Activated T-cell treated with anti-CD3 and anti-CD28 coated beads, Interleukin-2, amount 50 U/mL, for 1 hour (primary cell): Measurements from ENCODE around the gene MAML1.

Experiments used
- DNase-seq: peaks from one replicate; pipeline ENCODE4 v3.0.0-alpha.2; 2020

MAML1 gene

DNA sequence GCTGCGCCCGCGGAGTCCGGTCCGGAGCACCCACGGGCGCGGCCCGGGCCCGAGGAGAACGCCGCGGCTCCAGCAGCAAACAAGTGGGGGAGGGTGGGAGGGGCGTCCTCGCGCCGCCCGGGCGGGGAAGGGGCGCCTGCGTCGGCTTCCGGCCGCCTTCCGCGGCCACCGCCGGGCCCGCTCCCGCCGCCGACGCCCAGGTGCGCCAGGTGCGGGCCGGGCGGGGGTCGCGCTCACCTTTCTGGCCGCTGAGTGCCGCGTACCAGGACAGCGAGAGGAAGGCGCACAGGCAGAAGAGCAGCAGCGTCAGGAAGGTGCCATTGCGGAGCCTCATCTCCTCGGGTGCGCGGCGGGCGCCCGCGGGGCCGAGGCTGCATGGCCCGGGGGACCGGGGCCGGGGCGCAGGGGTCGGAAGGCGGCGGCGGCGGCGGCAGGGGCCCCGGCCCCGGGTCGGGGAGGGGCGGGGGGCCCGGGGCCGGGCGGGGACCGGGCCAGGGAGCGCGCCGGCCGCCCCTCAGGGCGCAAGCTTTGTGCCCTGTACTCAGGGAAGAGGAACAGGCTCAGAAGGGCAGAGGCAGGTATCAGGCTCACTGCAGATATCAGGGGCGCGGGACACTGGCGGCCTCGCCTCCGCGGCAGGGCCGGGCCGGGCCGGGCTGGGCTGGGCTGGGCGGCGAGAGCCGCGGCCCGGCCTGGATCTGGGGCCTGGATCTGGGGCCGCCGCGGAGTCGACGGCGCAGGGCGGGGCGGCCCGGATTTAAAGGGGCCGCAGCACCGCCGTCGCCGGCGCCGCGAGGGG lies 73.8 kb downstream of the MAML1 start, which contains the start of gene MGAT4B:
MGAT4B (minus strand) TSS at position 617 of the 799 bp plus-strand sequence; CDS start at position 334, 283 bp downstream.
- DNase-seq, result peak; percentile 71

DNA sequence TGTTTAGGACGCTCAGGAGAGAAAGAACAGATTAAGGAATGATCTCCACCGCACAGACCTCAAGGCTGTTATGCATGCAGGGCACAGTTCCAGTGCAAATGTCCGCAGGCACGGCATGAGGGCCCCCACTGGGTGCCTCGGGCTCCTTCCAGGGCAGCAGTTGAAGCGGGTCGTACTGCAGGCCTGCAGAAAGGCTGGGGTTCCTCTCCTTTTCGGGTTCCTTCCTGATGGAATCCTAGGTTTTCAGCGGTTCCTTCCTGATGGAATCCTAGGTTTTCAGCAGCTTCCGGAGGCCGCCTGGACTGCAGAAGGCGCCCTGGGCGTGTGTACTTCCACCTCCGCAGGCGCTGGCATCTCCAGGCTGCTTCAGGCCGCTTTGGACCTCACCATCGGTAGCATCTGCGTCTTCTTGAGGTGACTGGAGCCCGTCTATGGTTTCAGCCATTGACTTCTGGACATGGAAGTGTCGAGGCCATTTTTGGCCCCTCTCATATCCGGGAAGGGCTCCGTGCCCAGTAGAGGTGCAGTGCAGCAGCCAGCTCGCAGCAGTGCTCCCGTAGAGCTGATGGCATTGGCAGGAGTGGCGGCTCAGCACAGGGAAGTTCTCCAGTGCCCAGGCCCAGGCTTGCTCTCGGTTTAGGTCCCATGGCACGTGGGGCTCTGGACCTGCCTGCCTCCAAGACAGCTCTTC lies 79.7 kb downstream of the MAML1 start:
- no peak for DNase-seq

DNA sequence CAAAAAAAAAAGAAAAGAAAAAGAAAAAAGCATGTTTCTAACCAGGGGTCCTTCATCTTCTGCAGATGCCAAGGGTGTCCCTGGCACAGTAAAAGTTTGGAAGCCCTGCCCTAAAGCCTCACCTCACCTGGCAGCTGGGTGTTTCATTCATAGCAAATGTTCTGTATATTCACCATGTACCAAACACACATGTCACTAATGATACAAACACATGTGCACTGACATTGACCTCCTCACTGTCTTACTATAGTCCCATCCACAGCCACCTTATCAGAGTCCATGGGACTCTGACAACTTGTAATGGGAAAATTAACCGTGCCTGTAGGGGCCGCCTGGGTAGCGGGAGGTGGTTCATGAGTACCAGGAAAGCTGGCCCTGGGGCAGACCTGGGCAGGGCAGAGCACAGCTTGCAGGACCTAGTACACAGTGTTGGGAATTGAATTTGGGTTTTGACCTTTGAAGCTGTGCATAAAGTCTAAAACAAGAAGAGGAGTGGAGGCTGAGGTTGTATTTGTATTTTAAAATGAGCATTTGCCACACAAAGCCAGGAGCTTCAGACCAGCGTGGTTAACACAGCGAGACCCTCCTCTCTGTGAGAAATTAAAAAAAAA lies 80.5 kb downstream of the MAML1 start:
- DNase-seq, result no peak

DNA sequence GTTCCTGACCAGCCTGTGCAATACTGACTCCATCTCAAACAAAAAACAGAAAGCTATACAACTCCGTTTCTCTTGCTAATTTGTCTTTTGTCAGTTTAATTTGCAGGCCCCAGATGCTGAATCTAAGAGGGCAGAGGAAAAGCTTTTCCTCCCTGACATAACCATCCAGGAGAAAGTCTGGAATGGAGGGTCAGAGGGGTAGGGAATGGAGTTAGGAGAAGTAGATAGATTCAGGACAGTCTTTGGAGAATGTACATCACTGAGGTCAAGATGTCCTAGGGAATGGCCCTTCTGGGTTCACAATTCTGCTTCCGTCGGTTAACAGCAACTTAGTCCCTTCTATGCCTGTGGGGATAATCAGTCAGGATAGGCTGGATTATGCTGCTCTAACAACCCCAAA lies 81.5 kb downstream of the MAML1 start:
- DNase-seq, result no peak

DNA sequence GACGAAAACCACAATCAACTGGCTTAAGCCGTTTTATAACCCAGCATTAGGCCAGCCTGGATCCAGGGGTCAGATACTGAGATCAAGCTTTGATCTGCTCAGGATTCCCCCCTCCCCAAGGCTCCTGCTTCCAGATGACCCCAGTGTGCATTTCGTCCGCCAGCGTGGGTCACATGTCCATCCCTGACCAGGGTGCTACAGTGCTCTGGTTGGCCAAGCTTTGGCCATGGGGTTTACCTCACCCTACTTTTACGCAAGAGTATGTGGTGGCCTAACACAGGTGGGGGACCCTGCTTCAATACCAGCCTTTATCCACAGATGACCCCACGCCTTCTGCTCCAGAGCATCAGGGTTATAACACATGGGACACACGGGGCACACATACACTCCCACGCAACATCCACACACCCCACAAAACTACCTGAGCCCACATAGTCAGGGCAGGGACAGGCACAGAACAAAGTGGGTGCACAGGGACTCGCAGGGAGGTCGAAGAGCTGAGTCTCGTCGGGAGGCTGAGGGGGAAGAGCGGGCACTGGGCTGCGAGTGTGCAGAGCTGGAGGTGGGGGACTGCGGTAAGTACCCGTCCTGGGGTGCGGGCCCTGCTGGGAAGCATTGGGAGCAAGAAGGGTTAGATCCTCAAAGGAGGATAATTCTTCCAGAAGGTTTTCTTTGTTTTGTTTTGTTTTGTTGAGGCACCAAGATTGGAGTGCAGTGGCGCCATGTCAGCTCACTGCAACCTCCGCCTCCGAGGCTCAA lies 83.0 kb downstream of the MAML1 start:
- no peak for DNase-seq

DNA sequence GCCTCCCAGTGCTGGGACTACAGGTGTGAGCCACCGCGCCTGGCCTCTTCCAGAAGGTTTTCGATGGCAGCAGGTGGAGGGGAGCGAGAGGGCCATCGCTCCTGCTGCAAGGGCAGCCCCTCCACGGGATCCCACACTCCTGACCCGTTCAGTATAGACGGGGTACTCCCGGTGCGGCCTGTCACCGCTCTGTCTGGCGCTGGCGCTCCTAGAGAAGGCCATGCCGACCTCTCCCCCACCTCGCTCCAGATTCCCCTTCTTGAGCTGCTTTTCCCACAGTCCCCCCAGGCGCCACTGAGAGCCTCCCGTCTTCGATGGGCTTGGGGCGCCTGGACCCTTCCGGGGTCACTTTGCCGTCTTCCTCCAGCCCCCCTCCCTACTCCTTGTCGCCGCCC lies 83.8 kb downstream of the MAML1 start:
- no peak for DNase-seq

DNA sequence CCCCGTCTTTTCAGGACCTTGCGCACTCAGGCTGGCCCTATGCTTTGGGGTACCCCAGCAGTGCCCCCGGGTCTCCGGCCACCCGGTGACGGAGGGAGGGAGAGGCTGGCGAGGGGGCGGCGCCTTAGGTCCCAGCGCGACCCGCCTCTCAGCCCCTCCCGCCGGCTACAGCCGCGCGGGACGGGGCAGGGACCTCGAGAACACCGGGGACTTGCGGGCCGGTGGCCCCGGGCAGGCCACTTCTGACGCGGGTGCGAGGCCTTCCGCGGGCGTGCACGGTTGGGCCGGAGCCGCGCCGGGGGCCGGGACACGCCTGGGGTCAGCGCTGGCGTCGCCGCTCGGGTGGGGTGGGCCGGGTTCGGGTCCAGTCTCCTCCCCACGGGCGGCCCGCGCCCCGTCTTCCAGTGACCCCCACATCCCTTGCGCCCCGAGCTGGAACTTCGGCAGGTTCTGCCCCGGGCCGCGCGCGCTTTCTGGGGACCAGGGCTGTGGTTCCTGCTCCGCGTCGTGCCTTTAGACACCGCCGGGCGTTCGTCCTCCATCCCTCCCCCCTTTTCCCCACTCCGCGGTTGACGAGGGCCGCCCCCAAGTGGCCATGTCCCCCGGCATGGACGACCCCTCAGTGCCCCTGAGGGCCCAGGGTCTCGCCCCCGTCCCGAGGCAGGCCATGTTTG lies 84.3 kb downstream of the MAML1 start:
- DNase-seq, result no peak

DNA sequence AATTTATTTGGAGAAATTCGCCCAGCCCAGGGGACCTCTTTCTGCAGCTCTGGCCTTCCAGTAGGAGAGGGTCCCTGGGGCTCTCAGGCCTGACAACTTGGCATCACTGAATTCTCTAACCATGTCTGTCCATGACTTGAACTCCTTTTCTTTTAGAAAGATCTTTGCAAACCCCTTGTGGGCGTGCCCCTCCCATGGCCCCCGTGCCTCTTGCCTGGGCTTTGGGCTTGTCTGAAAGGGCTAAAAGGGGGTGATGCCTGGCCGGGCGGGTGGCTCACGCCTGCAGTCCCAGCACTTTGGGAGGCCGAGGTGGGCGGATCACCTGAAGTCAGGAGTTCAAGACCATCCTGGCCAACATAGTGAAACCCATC lies 84.8 kb downstream of the MAML1 start:
- DNase-seq, result no peak

DNA sequence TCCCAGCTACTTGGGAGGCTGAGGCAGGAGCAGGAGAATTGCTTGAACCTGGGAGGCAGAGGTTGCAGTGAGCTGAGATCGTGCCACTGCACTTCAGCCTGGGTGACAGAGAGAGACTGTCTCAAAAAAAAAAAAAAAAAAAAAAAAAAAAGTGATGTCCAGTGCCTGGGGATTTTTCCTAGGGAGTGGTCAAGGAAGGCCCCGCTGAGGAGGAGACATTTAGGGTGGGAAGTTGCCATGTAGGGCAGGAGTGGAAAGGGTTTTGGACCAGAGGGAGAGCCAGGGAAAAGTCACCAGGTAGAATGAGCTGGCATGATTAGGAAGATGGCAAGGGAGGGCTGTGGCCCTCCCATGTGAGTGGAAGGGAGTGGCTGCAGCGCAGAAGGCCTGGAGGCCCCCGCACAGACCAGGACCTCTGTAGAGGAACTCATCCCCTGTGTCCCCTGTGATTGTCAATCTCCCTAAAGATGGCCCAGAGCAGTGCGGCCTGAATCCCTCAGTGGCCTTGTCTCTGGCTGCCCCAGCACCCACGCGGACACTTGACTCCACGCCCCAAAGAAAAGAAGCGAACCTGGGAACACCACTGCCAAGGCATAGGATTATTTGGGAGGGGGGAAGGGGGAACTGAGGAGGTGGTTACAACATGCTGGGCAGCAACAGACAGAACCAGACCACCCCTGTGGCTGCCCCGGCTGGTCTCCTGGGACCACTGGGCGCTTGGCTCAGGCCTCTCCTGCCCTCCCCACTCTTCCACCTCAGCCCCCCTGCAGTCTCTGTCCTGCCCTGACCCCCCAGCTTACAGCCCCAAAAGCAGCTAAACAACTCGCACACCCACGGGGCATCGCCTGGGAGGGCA lies 85.5 kb downstream of the MAML1 start:
- DNase-seq, result no peak

DNA sequence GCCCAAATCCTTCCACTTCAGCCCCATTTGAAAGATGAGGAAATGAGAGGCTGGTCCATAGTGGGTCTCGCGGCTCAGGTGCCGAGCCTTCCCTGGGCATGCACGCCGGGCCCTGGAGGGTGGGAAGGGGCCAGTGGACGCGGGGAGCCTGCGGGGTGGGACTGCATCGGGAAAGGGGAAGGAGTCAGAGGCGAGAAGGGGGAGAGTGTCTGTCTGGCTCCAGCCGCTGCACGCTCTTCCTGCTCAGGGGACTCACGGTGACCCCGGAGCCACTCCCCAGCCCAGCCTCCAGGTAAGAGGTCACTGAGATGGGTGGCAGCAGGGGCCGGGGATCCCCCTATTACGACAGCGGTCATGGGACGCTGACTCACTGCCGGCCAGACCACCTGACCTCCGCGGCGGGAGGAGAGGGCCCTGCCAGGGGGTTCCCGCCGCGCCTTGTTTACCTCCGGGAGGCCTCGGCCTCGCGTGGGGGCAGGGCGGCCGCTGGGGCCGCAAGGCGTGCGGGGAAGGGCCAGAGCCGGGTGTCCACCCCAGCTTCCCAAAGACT lies 86.2 kb downstream of the MAML1 start:
- DNase-seq, result peak; percentile 81

DNA sequence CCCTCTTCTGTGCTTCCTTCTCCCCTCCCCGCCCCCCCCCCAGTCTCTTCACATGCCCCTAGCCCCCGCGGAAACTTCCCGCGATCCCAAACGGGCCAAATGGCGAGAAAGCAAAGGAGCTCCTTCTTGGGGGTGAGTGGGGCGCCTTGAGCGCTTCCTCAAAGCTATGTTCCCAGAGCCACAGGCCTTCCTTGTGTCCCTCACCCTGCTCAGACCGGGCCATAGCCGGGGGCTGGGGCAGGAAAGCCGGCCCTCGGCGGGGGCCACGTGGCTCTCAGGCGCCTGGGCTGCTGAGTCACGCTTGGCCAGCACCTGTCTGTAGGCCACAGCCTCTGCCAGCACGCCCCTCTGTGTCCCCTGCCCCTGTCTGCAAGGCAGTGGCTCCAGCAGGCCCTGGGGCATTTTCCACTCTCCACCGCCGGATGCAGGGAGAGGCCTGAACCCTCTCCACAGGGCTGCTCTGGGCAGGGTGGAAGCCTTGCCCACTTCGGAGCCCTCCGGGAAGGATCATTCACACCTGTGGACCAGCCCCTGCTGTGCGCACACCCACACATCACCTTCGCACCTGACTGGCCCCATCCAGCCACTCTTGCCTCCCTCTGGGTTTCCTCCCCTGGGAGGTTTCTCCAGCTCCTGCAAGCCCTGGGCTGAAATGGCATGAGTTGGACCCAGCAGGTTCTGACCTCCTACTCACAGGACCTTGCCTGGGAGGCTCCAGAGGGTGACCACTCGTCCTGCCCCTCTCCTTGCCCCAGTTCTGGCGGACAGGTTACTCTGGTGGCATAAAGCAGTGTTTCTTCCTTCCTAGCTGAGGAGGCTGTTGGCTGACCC lies 86.9 kb downstream of the MAML1 start:
- DNase-seq, result peak; percentile 53

DNA sequence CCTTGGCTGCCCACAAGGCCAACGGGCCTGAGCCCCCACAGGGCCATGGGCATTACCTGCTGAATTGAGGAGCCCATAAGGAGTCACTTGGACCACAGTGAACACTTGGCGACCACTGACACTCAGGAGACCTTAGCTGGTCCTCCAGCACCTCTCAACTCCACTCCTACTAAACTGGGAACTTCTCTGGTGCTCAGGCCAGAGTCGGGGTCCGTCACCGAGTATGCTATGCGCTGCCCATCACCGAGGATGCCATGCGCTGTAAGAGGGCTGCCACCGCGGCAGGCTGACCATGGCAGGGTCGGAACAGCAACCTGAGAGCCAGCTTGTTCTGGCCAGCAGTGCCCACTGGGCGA lies 87.5 kb downstream of the MAML1 start:
- DNase-seq, result peak; percentile 49

DNA sequence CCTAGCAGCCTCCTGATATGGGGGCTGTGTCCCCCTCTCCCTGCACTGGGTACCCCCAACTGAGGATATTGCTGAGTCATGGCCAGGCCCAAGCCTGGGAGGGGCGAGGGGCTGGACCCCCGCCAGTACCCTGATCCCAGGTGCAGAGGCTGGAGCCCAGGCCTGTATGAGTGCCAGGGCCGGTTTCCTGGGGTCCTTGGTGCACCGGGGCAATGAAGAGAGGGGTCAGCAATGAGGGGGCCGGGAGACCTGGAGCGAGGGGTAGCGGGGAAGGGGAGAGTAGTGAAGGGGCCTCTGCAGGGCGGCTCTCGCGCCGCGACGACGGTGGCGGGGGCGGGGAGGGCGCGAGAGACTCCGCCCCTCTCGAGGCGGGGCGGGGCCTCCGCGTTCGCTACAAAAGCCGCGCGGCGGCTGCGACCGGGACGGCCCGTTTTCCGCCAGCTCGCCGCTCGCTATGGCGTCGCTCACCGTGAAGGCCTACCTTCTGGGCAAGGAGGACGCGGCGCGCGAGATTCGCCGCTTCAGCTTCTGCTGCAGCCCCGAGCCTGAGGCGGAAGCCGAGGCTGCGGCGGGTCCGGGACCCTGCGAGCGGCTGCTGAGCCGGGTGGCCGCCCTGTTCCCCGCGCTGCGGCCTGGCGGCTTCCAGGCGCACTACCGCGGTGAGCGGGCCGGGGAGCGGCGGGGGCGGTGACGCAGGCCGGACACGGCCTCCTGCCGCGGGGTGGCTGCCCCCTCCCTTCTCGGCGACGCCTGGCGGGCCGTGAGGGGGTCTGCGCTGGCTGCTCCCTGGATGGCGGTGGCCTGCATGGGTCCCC lies 88.1 kb downstream of the MAML1 start, which contains the start of gene SQSTM1:
SQSTM1 (plus strand) TSS at position 423 of the 815 bp plus-strand sequence; CDS start at position 455, 32 bp downstream.
- DNase-seq, result peak; percentile 92

DNA sequence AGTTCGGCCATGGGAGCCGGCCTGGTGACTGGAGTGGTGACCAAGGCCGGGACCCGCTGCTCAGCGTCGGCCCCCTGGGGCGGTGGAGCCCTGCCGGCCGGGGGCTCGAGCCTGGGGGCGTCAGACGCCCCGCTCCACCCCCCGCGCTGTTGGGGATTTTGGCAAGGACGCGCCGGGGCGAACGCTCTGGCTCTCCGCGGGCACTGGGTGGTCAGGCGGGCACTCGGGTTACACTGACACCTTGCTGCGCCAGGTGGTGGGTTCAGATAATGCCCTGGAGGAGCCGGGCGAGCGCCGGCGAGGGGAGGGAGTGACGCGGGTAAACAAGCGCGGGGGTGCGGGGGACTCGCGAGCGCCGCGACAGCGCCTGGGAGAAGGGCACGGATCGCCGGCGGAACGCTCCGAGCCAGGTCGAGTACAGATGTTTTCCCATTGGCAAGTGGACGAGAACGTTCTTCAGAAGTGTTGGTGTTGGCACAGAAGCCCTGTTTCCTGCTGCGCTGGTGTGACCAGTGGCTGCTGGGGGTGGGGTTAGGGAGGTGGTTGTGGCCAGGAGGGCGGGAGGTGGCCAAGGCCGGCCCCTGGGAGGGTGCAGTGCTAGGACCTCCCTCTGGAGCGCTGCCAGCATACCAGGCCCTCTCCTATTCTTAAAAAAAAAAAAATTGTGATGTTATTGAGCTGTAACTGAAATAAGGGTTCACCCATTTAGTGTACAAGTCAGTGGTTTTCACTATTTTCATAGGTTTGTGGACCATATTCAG lies 88.9 kb downstream of the MAML1 start:
- DNase-seq, result peak; percentile 87

DNA sequence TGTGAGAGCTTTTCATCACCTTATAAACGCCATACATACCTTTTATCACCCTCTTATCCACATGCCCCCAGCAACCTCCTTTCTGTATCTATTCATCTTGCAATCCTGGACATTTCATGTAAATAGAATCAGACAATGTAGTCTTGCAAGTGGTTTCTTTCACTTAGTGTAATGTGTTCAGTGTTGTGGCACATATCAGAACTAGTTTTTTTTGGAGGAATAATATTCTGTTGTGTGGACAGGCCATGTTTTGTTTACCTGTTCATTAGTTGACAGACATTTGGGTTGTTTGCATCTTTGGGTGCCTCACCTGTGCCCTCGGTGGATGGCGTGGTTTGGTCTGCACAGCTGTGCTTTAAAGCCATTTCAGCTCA lies 89.4 kb downstream of the MAML1 start:
- no peak for DNase-seq

DNA sequence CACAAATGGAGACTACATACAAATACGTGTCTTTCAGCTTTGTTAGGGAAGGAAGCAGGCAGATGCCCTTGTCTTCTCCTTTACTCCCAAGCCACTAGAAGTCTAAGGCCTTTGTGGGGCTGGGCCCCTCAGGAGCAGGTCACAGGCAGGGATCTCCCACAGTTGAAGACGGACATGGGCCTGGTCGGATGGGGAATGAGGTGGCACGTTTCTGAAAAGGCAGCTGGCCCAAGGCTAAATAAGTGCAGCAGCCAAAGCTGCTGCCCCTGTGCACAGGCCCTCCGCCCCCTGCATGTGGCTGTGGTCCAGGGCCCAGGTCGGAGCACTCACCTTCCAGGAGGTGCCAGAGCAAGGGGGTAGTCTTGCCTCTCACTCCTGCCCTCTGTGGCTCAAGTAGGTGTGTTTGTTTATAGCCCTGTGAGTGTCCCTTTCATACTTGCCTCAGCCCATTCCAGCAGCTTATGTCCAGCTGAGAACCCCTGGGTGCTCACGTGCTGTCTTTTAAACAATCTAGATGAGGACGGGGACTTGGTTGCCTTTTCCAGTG lies 89.9 kb downstream of the MAML1 start:
- no peak for DNase-seq

DNA sequence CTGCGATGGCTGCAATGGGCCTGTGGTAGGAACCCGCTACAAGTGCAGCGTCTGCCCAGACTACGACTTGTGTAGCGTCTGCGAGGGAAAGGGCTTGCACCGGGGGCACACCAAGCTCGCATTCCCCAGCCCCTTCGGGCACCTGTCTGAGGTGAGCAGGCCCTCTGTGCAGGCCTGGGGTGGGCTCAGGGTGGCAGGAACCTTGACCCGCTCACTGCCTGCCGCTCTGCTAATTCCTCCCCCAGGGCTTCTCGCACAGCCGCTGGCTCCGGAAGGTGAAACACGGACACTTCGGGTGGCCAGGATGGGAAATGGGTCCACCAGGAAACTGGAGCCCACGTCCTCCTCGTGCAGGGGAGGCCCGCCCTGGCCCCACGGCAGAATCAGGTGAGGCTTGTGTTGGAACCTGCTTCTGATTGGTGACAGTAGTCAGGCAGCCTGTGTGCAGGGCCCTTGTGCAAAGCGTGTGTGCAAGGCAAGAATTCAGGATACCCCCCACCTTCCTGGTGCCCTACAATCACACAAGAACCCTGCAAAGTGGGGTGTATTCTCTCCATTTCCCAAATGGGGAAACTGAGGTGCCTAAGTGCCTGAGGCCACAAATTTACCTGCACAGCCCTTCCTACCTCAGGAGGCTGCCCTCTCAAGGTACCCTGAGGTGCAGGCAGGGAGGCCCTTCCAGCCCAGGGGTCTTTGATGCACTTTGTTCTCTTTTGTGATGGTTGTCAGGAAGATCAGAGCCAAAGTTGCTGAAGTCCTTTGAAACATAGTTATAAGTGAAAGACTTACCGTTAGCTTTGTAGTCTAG lies 91.5 kb downstream of the MAML1 start:
- DNase-seq, result no peak

DNA sequence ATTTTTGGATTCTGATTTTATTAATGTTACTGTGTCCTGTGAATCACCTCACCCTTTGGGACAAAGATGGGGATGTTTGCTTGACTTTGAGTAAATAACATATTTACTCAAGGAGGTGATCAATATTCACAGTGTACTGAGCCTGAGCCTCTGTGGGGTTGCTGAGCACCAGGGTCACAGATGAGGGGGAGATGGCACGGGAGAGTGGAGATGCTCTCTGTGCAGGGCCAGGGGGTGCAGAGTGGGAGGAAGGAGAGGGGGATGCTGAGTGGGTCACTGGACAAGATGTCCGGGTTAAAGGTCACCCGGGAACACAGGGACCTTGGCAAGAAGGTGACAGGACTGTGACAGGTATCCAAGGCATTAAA lies 92.1 kb downstream of the MAML1 start:
- DNase-seq, result no peak
